SK-N-SH (cell line): ENCODE results near the gene TASP1. TPM values are rescaled to one million over a fixed set of nuclear protein-coding genes. Genes with fewer than 3 reads are reported as not detected.

Experiments used
- CTCF ChIA-PET: fragments of 300-600, 350-600 bp; formaldehyde crosslinking; extraction: SDS; loops from one replicate; lab custom pipeline; 2021; lab: Yijun Ruan, JAX
- POLR2A ChIA-PET: fragments of 350-600 bp; sonication (Branson Sonifier 250); formaldehyde crosslinking; extraction: SDS; loops from one replicate; lab custom pipeline; 2020; ENCODE audit warnings: antibody characterized with exemption, inconsistent platforms; lab: Yijun Ruan, JAX
- DNase-seq: peaks from one replicate; pipeline ENCODE4 v3.0.0; 2012
- H2AFZ ChIP-seq: fragments of 200-600 bp; sonication (generic); 2 replicates; pipeline ENCODE4 v1.8.1; 2016; ENCODE audit warnings: antibody characterized with exemption, mild to moderate bottlenecking, low read depth
- H3F3A ChIP-seq: fragments of 200-600 bp; sonication (generic); replicated peaks from 2 replicates; pipeline ENCODE3; 2016; ENCODE audit warnings: antibody characterized with exemption, mild to moderate bottlenecking; ENCODE audit not compliant: insufficient read depth
- H3K27ac ChIP-seq, 2 experiments: fragments of 200-500 bp in 1 of 2; fragments of 200-600 bp in 1 of 2; sonication (Bioruptor generic) in 1 of 2; sonication (generic), shearing (Covaris generic) in 1 of 2; 2 replicates each; pipeline versions ENCODE4 v1.5.1 to v1.6.1; 2014 to 2016; ENCODE audit warnings: low read depth in 2 of 2, inconsistent platforms in 1 of 2, low read length in 1 of 2, mild to moderate bottlenecking in 1 of 2, mixed read lengths in 1 of 2
- H3K27me3 ChIP-seq: fragments of 200-600 bp; sonication (generic), shearing (Covaris generic); 2 replicates; pipeline ENCODE4 v1.6.1; 2016; ENCODE audit warnings: mixed run types; ENCODE audit not compliant: insufficient read depth
- H3K36me3 ChIP-seq, 2 experiments: fragments of 200-500 bp in 1 of 2; fragments of 200-600 bp in 1 of 2; sonication (Bioruptor generic) in 1 of 2; sonication (generic) in 1 of 2; replicated peaks in 1 of 2; 2 replicates each; pipeline versions ENCODE3 to v1.5.1; 2014 to 2016; ENCODE audit warnings: low read length in 1 of 2, mild to moderate bottlenecking in 1 of 2; ENCODE audit not compliant: insufficient read depth in 2 of 2, control insufficient read depth in 1 of 2
- H3K4me1 ChIP-seq, 2 experiments: fragments of 200-500 bp in 1 of 2; fragments of 200-600 bp in 1 of 2; sonication (Bioruptor generic) in 1 of 2; sonication (generic), shearing (Covaris generic) in 1 of 2; 2 replicates each; pipeline versions ENCODE4 v1.5.1 to v1.6.1; 2014 to 2016; ENCODE audit warnings: low read depth in 1 of 2, low read length in 1 of 2, mixed run types in 1 of 2; ENCODE audit not compliant: insufficient read depth in 2 of 2, control insufficient read depth in 1 of 2
- H3K4me2 ChIP-seq: fragments of 200-600 bp; sonication (generic), shearing (Covaris generic); 2 replicates; pipeline ENCODE4 v1.6.1; 2017; ENCODE audit warnings: mixed run types
- H3K4me3 ChIP-seq, 2 experiments: fragments of 200-500 bp in 1 of 2; fragments of 200-600 bp in 1 of 2; sonication (Bioruptor generic) in 1 of 2; sonication (generic), shearing (Covaris generic) in 1 of 2; 2 replicates each; pipeline versions ENCODE4 v1.5.1 to v1.8.1; 2014 to 2016; ENCODE audit warnings: low read depth in 2 of 2, inconsistent platforms in 1 of 2, low read length in 1 of 2, mild to moderate bottlenecking in 1 of 2, mixed read lengths in 1 of 2, moderate library complexity in 1 of 2
- H3K79me2 ChIP-seq: fragments of 200-600 bp; sonication (generic); 2 replicates; pipeline ENCODE4 v1.8.1; 2017; ENCODE audit warnings: mild to moderate bottlenecking; ENCODE audit not compliant: insufficient read depth
- H3K9ac ChIP-seq: fragments of 200-600 bp; sonication (generic); 2 replicates; pipeline ENCODE4 v1.6.1; 2017; ENCODE audit warnings: mixed run types
- H3K9me2 ChIP-seq: fragments of 200-600 bp; sonication (generic); 2 replicates; pipeline ENCODE4 v1.6.1; 2017; ENCODE audit warnings: mixed run types
- H3K9me3 ChIP-seq: fragments of 200-600 bp; sonication (generic); 2 replicates; pipeline ENCODE4 v1.6.1; 2017; ENCODE audit warnings: mixed run types, mild to moderate bottlenecking, moderate library complexity
- H4K20me1 ChIP-seq: fragments of 200-600 bp; sonication (generic); 2 replicates; pipeline ENCODE4 v1.6.1; 2017; ENCODE audit warnings: mild to moderate bottlenecking, mixed run types; ENCODE audit not compliant: insufficient read depth
- FOSL2 ChIP-seq: IDR thresholded peaks from 2 replicates; pipeline ENCODE4 v1.4.0; 2012; ENCODE audit warnings: low read depth, mild to moderate bottlenecking, moderate library complexity, borderline replicate concordance
- GATA2 ChIP-seq: sonication (generic); formaldehyde crosslinking; IDR thresholded peaks from 2 replicates; pipeline ENCODE4 v1.5.0; 2020; ENCODE audit warnings: mild to moderate bottlenecking, missing genetic modification reagents
- NRF1 ChIP-seq: IDR thresholded peaks from 2 replicates; pipeline ENCODE4 v1.6.1; 2012; ENCODE audit warnings: low read depth, mild to moderate bottlenecking, low read length
- RCOR1 ChIP-seq: fragments of 150-350 bp; IDR thresholded peaks from 2 replicates; pipeline ENCODE4 v1.6.1; 2017; ENCODE audit warnings: antibody characterized with exemption, low read length
- REST ChIP-seq: IDR thresholded peaks from 2 replicates; pipeline ENCODE4 v1.6.1; 2012; ENCODE audit warnings: mild to moderate bottlenecking, low read depth, low read length, moderate library complexity
- RFX5 ChIP-seq: IDR thresholded peaks from 2 replicates; pipeline ENCODE4 v1.6.1; 2012; ENCODE audit warnings: mild to moderate bottlenecking, improper control_type of control experiment, low read length
- YY1 ChIP-seq: IDR thresholded peaks from 2 replicates; pipeline ENCODE4 v1.4.0; 2012; ENCODE audit warnings: low read depth, mild to moderate bottlenecking
- WGBS: methylation state at CpG from one replicate; pipeline ENCODE4 v1.1.6; 2017; ENCODE audit warnings: low lambda C conversion rate; 5-methylcytosine and 5-hydroxymethylcytosine counted together
- polyA plus RNA-seq, 3 experiments: library from polyadenylated mRNA; depleted of rRNA; stranded (reverse); fragments of >200 nt; gene quantifications; 2 replicates each; pipeline ENCODE4 v1.2.3, GENCODE V29; 2012

Gene TASP1
- polyA plus RNA-seq, 1 of the 3 experiments (the other 2 are of a cell fraction): 5.9 TPM

- no peak overlapping the region for H3K9ac ChIP-seq
- H3F3A ChIP-seq: no peaks in the 10 kb centered on the region
- no peak overlapping the region for H2AFZ ChIP-seq
- ChIA-PET CTCF (no interaction called here), POLR2A (no interaction called here)
- H3K27me3 ChIP-seq: no peaks in the 10 kb centered on the region
- H3K9me3 ChIP-seq: no peaks in the 10 kb centered on the region
- peaks cover 0 to 5% of the 10 kb centered on the region in 2 experiments; a peak in 2 of 4 replicates for H3K4me1 ChIP-seq
- H3K36me3 ChIP-seq: peaks cover 3 to 4% of the 10 kb centered on the region in 2 experiments
- H4K20me1 ChIP-seq: no peaks in the 10 kb centered on the region
- H3K4me2 ChIP-seq: no peak overlapping the region
- no peak for TF ChIP-seq FOSL2
- TF ChIP-seq RCOR1: no peak
- H3K9me2 ChIP-seq: no peaks in the 10 kb centered on the region
- no peak for DNase-seq
- 77% methylated on average over 4 of the region's 4 CpGs for WGBS
- H3K4me3 ChIP-seq: no peak overlapping the region
- H3K79me2 ChIP-seq: no peaks in the 10 kb centered on the region
- no peak overlapping the region for H3K27ac ChIP-seq
These were observed 213.2 kb downstream of the TASP1 start for GRCh38 chr20:13425381-13426135.

- H3K27me3 ChIP-seq: no peaks in the 10 kb centered on the region
- peaks cover 0 to 4% of the 10 kb centered on the region in 2 experiments for H3K36me3 ChIP-seq
- no peak for DNase-seq
- H4K20me1 ChIP-seq: no peaks in the 10 kb centered on the region
- WGBS: 81% methylated on average over 5 of the region's 5 CpGs
- no peak overlapping the region for H3K27ac ChIP-seq
- ChIA-PET CTCF (interaction anchor here (0.7 kb wide), 1 partner anchor 9 kb away, joined by 3 read pairs; no protein-coding TSS in a partner anchor), POLR2A (no interaction called here)
- H2AFZ ChIP-seq: no peak overlapping the region
- H3F3A ChIP-seq: no peaks in the 10 kb centered on the region
- H3K9me3 ChIP-seq: no peaks in the 10 kb centered on the region
- no peak overlapping the region for H3K4me3 ChIP-seq
- H3K9ac ChIP-seq: no peak overlapping the region
- H3K4me2 ChIP-seq: no peak overlapping the region
- TF ChIP-seq YY1: no peak
- no peak for TF ChIP-seq REST
- TF ChIP-seq GATA2: no peak
- TF ChIP-seq RFX5: no peak
- TF ChIP-seq NRF1: no peak
- no peaks in the 10 kb centered on the region for H3K9me2 ChIP-seq
- H3K4me1 ChIP-seq: peaks cover 0 to 5% of the 10 kb centered on the region in 2 experiments; a peak in 2 of 4 replicates
- no peaks in the 10 kb centered on the region for H3K79me2 ChIP-seq
These were observed 214.4 kb downstream of the TASP1 start for GRCh38 chr20:13424174-13424833.
